H9 (cell line): ENCODE data around the gene C19orf47. TPM values are rescaled to one million over a fixed set of nuclear protein-coding genes. Genes with fewer than 3 reads are reported as not detected.

Experiments
- DNase-seq: peaks from one replicate; pipeline ENCODE4 v3.0.0-alpha.2; 2017
- H2AFZ ChIP-seq: one replicate; pipeline ENCODE4 v1.6.1; 2013; ENCODE audit warnings: mild to moderate bottlenecking, low read length, control low read depth, moderate library complexity
- H2AK5ac ChIP-seq: 2 replicates; pipeline ENCODE4 v1.6.1; 2013; ENCODE audit warnings: low read length, control low read depth, mixed read lengths; ENCODE audit not compliant: insufficient read length
- H2BK120ac ChIP-seq: one replicate; pipeline ENCODE4 v1.6.1; 2013; ENCODE audit warnings: low read depth, mild to moderate bottlenecking, low read length, control low read depth, inconsistent platforms; ENCODE audit not compliant: poor library complexity, severe bottlenecking
- H2BK12ac ChIP-seq: 2 replicates; pipeline ENCODE4 v1.6.1; 2013; ENCODE audit warnings: low read length, control low read depth, mixed read lengths, low read depth; ENCODE audit not compliant: insufficient read length
- H2BK15ac ChIP-seq: 2 replicates; pipeline ENCODE4 v1.6.1; 2013; ENCODE audit warnings: low read depth, low read length, control low read depth
- H2BK20ac ChIP-seq: one replicate; pipeline ENCODE4 v1.6.1; 2013; ENCODE audit warnings: low read depth, mild to moderate bottlenecking, low read length, control low read depth, inconsistent platforms; ENCODE audit not compliant: poor library complexity, severe bottlenecking
- H2BK5ac ChIP-seq: 2 replicates; pipeline ENCODE4 v1.6.1; 2013; ENCODE audit warnings: low read length, control low read depth, mixed read lengths; ENCODE audit not compliant: insufficient read length
- H3K14ac ChIP-seq: 2 replicates; pipeline ENCODE4 v1.6.1; 2013; ENCODE audit warnings: low read length, control low read depth; ENCODE audit not compliant: insufficient read depth
- H3K18ac ChIP-seq: 2 replicates; pipeline ENCODE4 v1.6.1; 2013; ENCODE audit warnings: low read depth, mild to moderate bottlenecking, mixed read lengths, low read length, control low read depth; ENCODE audit not compliant: insufficient read length
- H3K23ac ChIP-seq: 2 replicates; pipeline ENCODE4 v1.6.1; 2013; ENCODE audit warnings: low read length, control low read depth, mixed read lengths, low read depth; ENCODE audit not compliant: insufficient read length
- H3K23me2 ChIP-seq: 2 replicates; pipeline ENCODE4 v1.6.1; 2013; ENCODE audit warnings: low read depth, mild to moderate bottlenecking, mixed read lengths, low read length, control low read depth; ENCODE audit not compliant: insufficient read length, poor library complexity, severe bottlenecking
- H3K27ac ChIP-seq: 2 replicates; pipeline ENCODE4 v1.5.1; 2013; ENCODE audit warnings: low read length, control low read depth, mixed read lengths, low read depth; ENCODE audit not compliant: insufficient read length
- H3K27me3 ChIP-seq: 2 replicates; pipeline ENCODE4 v1.6.1; 2013; ENCODE audit warnings: low read length, control low read depth, inconsistent platforms; ENCODE audit not compliant: insufficient read depth
- H3K4ac ChIP-seq: 2 replicates; pipeline ENCODE4 v1.6.1; 2013; ENCODE audit warnings: low read depth, mild to moderate bottlenecking, control low read depth, inconsistent platforms, low read length, moderate library complexity
- H3K4me1 ChIP-seq: 2 replicates; pipeline ENCODE4 v1.6.1; 2013; ENCODE audit warnings: low read length, control low read depth, inconsistent platforms; ENCODE audit not compliant: insufficient read depth
- H3K4me2 ChIP-seq: 2 replicates; pipeline ENCODE4 v1.6.1; 2013; ENCODE audit warnings: low read length, control low read depth, mixed read lengths; ENCODE audit not compliant: insufficient read length, insufficient read depth
- H3K56ac ChIP-seq: 2 replicates; pipeline ENCODE4 v1.6.1; 2013; ENCODE audit warnings: low read depth, mild to moderate bottlenecking, mixed read lengths, low read length, control low read depth; ENCODE audit not compliant: insufficient read length
- H3K79me1 ChIP-seq: 2 replicates; pipeline ENCODE4 v1.6.1; 2013; ENCODE audit warnings: low read depth, mild to moderate bottlenecking, moderate library complexity, low read length, control low read depth, inconsistent platforms; ENCODE audit not compliant: insufficient read depth, poor library complexity, severe bottlenecking
- H3K79me2 ChIP-seq: 2 replicates; pipeline ENCODE4 v1.6.1; 2013; ENCODE audit warnings: low read length, control low read depth, inconsistent platforms; ENCODE audit not compliant: insufficient read depth
- H3K9ac ChIP-seq: 2 replicates; pipeline ENCODE4 v1.6.1; 2013; ENCODE audit warnings: low read length, control low read depth, mixed read lengths; ENCODE audit not compliant: insufficient read length; ENCODE audit errors: extremely low read depth
- H3K9me3 ChIP-seq: one replicate; pipeline ENCODE4 v1.6.1; 2013; ENCODE audit warnings: low read depth, low read length, inconsistent platforms; ENCODE audit not compliant: control insufficient read depth
- H3T11ph ChIP-seq: one replicate; pipeline ENCODE4 v1.6.1; 2013; ENCODE audit warnings: mild to moderate bottlenecking, low read length, control low read depth, inconsistent platforms
- H4K20me1 ChIP-seq: one replicate; pipeline ENCODE4 v1.6.1; 2013; ENCODE audit not compliant: control insufficient read depth, insufficient read length, insufficient read depth
- H4K5ac ChIP-seq: 2 replicates; pipeline ENCODE4 v1.6.1; 2013; ENCODE audit warnings: low read depth, mild to moderate bottlenecking, mixed read lengths, low read length, control low read depth; ENCODE audit not compliant: insufficient read length
- H4K8ac ChIP-seq: replicated peaks from 2 replicates; pipeline ENCODE4 v1.6.1; 2013; ENCODE audit warnings: low read length, control low read depth, mixed read lengths, low read depth; ENCODE audit not compliant: insufficient read length
- H4K91ac ChIP-seq: 2 replicates; pipeline ENCODE4 v1.6.1; 2013; ENCODE audit warnings: low read depth, mild to moderate bottlenecking, moderate library complexity, mixed read lengths, low read length, control low read depth; ENCODE audit not compliant: insufficient read length
- H3K27ac Mint-ChIP-seq, 3 experiments: 2 replicates in 2 of 3; 3 replicates in 1 of 3; pipeline ENCODE4 v1.8.0; 2020 to 2021; ENCODE audit warnings: mixed read lengths in 3 of 3, mild to moderate bottlenecking in 1 of 3, moderate library complexity in 1 of 3
- H3K27me3 Mint-ChIP-seq: 2 replicates; pipeline ENCODE4 v1.8.0; 2021; ENCODE audit warnings: low read depth, mild to moderate bottlenecking, moderate library complexity, mixed read lengths
- H3K36me3 Mint-ChIP-seq, 3 experiments: 2 replicates in 2 of 3; 3 replicates in 1 of 3; pipeline ENCODE4 v1.8.0; 2020 to 2021; ENCODE audit warnings: low read depth in 3 of 3, mixed read lengths in 3 of 3; ENCODE audit not compliant: insufficient read depth in 1 of 3
- H3K4me1 Mint-ChIP-seq, 2 experiments: 2 replicates each; pipeline ENCODE4 v1.8.0; 2020; ENCODE audit warnings: mixed read lengths in 2 of 2
- H3K4me3 Mint-ChIP-seq, 2 experiments: 2 replicates in 1 of 2; 3 replicates in 1 of 2; pipeline ENCODE4 v1.8.0; 2020 to 2021; ENCODE audit warnings: mild to moderate bottlenecking in 2 of 2, mixed read lengths in 2 of 2, moderate library complexity in 1 of 2
- H3K9me3 Mint-ChIP-seq, 2 experiments: 2 replicates in 1 of 2; 3 replicates in 1 of 2; pipeline ENCODE4 v1.8.0; 2020; ENCODE audit warnings: mild to moderate bottlenecking in 2 of 2, mixed read lengths in 2 of 2, moderate library complexity in 1 of 2
- CTCF ChIP-seq: fragments of 200-600 bp; sonication (generic); conservative IDR thresholded peaks from 3 replicates; pipeline ENCODE4 v1.8.0; 2021; ENCODE audit warnings: antibody characterized with exemption, mild to moderate bottlenecking
- WGBS: extraction: QIAGEN DNeasy Blood & Tissue Kit; methylation state at CpG from one replicate; pipeline ENCODE4 v1.1.7; 2013; ENCODE audit warnings: missing lambda C conversion rate, low lambda C conversion rate, mixed read lengths; ENCODE audit not compliant: insufficient read length; ENCODE audit errors: extremely low coverage; 5-methylcytosine and 5-hydroxymethylcytosine counted together
- total RNA-seq: library from RNA; stranded (reverse); gene quantifications from 2 replicates; pipeline ENCODE4 v1.2.1, GENCODE V29; 2021

C19orf47 gene
- total RNA-seq, 1 experiment from 2014 or later: 19.4 TPM

- H3K4me3 Mint-ChIP-seq: no peak overlapping the region
- no peaks in the 10 kb centered on the region for H3K9me3 ChIP-seq
Measured at GRCh38 chr19:40357640-40358039, 9.4 kb upstream of the C19orf47 start.

More at GRCh38 chr19:40357640-40358039, 9.4 kb upstream of the C19orf47 start:
- H3K27me3 Mint-ChIP-seq: no peaks in the 10 kb centered on the region
- no peaks in the 10 kb centered on the region for H3K9me3 Mint-ChIP-seq
- no peak overlapping the region for H3T11ph ChIP-seq
- H3K27ac Mint-ChIP-seq: peak overlapping the region in 2 of 3 experiments; percentile 45 to 63; a peak in 3 of 7 replicates
- H3K79me2 ChIP-seq: no peaks in the 10 kb centered on the region
- no peak overlapping the region for H4K5ac ChIP-seq
- H4K91ac ChIP-seq: no peak overlapping the region
- H3K4me2 ChIP-seq: no peak overlapping the region
- H3K23me2 ChIP-seq: no peaks in the 10 kb centered on the region
- no peaks in the 10 kb centered on the region for H3K79me1 ChIP-seq
- H3K4ac ChIP-seq: no peak overlapping the region
- H2BK15ac ChIP-seq: no peak overlapping the region
- no peak overlapping the region for H3K18ac ChIP-seq
- no peaks in the 10 kb centered on the region for H3K4me1 ChIP-seq
- H3K56ac ChIP-seq: no peak overlapping the region
- H3K36me3 Mint-ChIP-seq: no peaks in the 10 kb centered on the region; a peak in 1 of 7 replicates
- TF ChIP-seq CTCF: no peak
- no peaks in the 10 kb centered on the region for H4K20me1 ChIP-seq
- no peak overlapping the region for H2BK120ac ChIP-seq
- peaks cover 2 to 3% of the 10 kb centered on the region in 2 experiments; a peak in 3 of 4 replicates for H3K4me1 Mint-ChIP-seq
- H2BK20ac ChIP-seq: no peak overlapping the region
- H2AK5ac ChIP-seq: no peak overlapping the region
- H3K23ac ChIP-seq: no peak overlapping the region
- H3K9ac ChIP-seq: no peak overlapping the region
- no peak overlapping the region for H2AFZ ChIP-seq
- no peaks in the 10 kb centered on the region for H3K27me3 ChIP-seq
- no peak overlapping the region for H3K27ac ChIP-seq
- H4K8ac ChIP-seq: no peak overlapping the region
- H2BK12ac ChIP-seq: no peak overlapping the region
- no peak for DNase-seq
- WGBS: no CpG with 5 or more reads among the region's 3 CpGs
- no peak overlapping the region for H3K14ac ChIP-seq
- no peak overlapping the region for H2BK5ac ChIP-seq
